Body of pancreas (tissue), 4 donors: ENCODE measurements around the gene PRSS38.

Experiments
- CTCF ChIP-seq, 7 experiments: fragments of 450-650 bp in 4 of 7; fragments of 200-600 bp in 3 of 7; sonication (generic) in 3 of 7; IDR thresholded peaks; one replicate each; pipeline ENCODE4 v1.5.1; 2016 to 2019; ENCODE audit warnings: antibody characterized with exemption in 7 of 7
- POLR2A ChIP-seq, 3 donors: fragments of 450-650 bp; IDR thresholded peaks; one replicate each; pipeline ENCODE4 v1.6.1; 2016; ENCODE audit warnings: antibody characterized with exemption in 3 of 3, mild to moderate bottlenecking in 2 of 3

DNA sequence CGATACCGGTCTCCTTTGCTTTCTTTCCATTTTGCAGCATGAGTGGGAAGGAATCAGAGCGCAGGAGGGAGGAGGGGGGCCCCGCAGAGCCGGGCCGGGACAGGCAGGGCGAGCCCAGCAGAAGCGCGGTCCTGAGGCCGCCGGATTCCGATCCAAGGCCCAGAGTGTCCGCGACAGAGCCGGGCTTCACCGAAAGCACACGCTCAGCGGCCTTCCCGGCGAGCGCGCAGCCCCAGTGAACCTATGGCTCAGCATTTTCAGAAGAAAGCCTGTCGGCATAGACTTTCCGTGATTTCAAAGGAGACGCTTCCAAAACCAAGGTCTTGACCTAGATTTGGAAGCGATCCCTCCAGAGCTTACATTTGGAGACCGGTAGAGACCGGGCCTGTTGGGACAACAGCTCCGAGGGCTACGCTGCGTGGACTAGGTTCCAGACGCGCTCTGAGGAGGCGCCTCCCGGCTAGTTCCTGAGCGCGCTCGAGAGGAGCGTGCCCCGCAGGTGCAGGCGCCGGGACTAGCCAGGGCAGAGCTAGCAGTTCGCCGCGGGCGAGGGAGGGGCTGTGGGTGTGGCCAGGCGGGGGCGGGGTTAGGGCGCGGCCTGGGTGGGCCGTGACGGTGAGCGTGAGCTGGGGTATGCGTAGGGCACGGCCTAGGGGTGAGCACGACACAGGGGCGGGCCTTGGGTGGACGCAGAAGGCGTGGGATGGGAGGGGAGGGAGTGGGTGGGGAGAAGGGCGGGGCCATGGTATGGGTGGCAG, 27.8 kb upstream of the PRSS38 start:
- TF ChIP-seq CTCF (IDR thresholded peaks at IDR 0.05) (peak in 1 of 7 experiments; percentile 1), POLR2A (IDR thresholded peaks at IDR 0.05) (peak; percentile 66 to 84 (median 83))
